CD1c-positive myeloid dendritic cell (primary cell): ENCODE data around the gene ZNF343.
A peak's percentile ranks its signal among the peaks of the same experiment; 100 is the strongest.

ENCODE experiments used
- DNase-seq: peaks from one replicate; pipeline ENCODE4 v3.0.0-alpha.2; 2016; ENCODE audit errors: extremely low spot score

ZNF343 gene

DNA sequence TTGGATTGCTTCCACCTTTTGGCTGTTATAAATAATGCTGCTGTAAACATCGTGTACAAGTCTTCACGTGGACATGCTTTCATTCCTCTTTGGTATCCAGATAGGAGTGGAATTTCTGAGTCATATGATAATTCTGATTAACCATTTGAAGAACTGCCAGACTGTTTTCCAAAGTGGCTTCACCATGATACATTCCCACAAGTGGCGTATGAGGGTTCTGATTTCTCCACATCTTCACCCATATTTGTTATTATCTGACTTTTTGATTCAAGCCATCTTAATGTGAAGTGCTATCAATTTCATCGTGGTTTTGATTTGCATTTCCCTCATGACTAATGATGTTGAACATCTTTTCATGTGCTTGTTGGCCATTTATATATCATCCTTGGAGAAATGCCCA is 35.2 kb downstream of the ZNF343 start:
- DNase-seq, result no peak

GRCh38 chr20:2470423-2471193 is 38.1 kb downstream of the ZNF343 start, which contains the start of gene SNRPB:
SNRPB (minus strand) TSS chr20:2470789; CDS start chr20:2470690, 99 bp downstream.
- DNase-seq, result peak; percentile 99

- DNase-seq, result peak; percentile 69
These were observed 38.7 kb downstream of the ZNF343 start for GRCh38 chr20:2469991-2470422.

DNA sequence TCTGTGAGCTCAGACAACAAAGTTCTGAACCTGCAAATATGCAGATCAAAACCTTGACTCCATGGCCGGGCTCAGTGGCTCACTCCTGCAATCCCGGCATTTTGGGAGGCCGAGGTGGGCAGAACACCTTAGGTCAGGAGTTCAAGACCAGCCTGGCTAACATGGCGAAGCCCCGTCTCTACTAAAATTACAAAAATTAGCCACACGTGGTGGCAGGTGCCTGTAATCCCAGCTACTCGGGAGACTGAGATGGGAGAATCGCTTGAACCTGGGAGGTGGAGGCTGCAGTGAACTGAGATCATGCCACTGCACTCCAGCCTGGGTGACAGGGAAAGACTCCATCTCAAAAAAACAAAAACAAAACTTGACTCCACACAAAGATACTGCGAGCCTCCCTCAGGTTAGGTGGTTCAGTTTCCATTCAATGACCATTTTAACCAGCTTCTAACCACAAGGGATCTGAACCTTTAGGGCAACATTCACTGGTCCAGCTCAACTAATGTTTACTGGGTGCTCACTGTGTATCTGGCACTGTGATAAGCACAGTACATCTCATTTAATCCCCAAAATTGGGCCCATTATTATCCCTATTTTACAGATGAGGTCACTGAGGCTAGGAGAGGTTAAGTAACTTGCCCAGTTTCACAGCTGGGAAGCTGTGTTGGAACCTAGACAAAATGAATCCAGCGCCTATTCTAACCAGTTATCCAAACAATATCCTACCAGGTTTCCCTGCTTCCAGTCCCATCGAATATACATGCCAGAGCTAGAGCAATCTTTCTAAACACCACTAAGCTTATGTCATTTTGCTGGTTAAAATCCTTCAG is 39.9 kb downstream of the ZNF343 start:
- no peak for DNase-seq

GRCh38 chr20:2467412-2467811 is 41.3 kb downstream of the ZNF343 start:
- DNase-seq, result no peak

- DNase-seq, result no peak
These were observed 43.6 kb downstream of the ZNF343 start for GRCh38 chr20:2465100-2465499.

DNA sequence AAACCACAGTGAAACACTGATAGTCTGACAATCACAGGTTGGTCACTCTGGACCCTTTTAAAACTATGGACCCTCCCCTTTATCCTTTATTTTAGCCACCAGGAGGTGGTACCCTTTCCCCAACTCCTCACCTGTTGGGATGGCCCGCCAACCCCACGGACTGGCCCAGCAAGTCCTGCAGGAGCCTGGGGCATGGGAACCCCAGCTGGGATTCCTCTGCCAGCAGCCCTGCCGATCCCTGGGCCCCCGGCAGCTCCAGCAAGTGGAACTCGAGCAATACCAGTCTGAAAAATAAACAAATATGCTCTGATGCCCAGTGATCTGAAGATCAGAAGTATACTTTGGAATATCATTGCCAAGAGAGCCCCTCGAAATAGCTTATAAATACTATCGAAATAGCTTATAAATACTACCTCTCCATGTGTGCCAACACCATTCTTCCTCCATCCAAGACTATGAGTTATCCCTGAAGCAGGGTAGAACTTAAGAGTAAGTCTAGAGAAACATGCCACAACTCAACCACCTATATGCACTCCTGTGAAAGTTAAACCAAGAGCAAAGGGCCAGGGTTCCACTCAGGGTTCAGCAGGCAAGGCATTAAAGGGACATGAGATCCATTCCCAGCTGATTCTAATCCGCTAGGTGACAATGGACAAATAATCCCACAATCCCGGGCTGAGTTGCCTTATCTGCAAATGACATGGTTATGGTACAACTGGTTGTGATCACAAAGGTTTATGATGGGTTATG is 44.9 kb downstream of the ZNF343 start:
- no peak for DNase-seq

- DNase-seq, result no peak
These were observed 46.2 kb downstream of the ZNF343 start for GRCh38 chr20:2462484-2462883.

DNA sequence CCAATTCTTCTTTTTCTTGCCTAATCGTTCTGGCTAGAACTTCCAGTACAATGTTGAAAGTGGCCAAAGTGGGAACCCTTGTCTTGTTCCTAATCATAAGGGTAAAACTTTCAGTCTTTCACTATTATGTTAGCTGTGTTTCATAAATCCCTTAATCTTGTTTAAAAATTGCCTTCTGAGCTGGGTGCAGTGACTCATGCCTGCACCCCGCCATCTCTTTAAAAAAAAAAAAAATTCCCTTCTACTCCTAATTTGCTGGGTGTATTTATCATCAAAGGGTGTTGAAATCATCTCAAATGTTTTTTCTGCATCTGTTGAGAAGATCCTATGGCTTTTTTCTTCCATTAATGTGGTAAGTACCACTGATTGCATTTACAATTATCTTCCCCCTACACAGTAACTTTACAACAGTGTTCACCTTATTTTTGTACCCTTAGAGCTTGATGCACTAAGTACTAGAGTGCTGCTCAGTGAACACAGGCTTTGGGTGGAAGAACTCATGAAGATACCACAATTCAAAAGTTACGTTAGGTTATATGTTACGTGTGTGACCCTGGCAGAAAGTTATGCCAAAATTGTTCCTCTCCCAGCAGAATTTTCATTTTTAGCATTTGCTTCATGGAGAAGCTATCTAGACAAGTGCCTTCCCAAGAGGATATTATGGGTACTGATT is 47.8 kb downstream of the ZNF343 start:
- no peak for DNase-seq

- DNase-seq, result no peak
These were observed 48.5 kb downstream of the ZNF343 start for GRCh38 chr20:2459981-2460751.

DNA sequence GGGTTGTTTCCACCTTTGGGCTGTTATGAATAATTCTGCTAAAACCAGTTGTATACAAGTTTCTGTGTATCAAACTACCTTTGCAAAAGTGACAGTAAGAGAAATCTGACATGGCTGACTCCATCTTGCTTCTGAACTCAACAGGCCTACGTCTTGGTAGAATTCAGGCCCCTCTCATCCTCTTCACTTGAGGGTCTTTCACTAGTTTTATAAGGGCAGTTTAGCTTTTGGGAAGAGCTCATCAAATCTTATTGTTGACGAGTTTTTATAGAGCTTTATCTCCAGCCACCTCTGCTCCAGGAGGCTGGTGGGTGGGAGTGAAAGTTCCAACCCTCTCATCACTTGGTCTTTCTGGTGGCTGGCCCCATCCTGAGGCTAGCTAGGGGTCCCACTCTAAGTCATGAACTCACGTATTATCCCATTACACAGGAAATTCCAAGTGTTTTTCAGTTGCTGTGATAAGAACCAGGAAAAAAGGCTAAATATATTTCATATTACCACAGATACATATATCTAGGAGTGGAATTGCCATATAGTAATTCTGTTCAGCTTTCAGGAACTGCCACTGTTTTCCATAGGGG is 49.7 kb downstream of the ZNF343 start:
- no peak for DNase-seq

DNA sequence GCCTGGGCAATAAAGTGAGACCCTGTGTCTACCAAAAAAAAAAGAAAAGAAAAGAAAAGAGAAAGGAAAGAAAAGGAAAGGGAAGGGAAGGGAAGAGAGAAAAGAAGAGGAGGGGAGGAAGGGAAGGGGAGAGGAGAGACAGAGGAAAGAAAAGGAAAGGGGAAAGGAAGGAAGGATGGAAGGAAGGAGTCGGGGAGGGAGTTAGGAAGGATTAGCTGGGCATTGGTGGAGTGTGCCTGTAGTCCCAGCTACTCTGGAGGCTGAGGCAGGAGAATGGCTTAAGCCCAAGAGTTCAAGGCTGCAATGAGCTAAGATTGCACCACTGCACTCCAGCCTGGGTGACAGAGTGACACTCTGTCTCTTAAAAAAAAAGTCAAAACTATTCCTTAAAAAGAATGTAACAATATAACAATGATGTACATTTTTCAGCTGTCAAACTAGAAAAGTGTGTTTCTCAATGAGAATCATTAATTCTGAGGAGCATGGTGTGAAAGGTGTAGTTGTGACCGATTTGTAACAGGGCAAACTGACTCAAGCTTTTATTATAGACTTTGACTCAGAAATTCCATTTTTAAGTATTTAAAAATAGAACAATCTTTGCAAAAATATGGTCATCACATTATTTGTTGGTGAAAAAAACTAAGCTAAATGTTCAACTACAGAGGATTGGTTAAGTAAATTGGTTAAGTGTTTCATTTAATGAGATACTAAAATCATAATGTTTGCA is 52.8 kb downstream of the ZNF343 start:
- DNase-seq, result no peak

DNA sequence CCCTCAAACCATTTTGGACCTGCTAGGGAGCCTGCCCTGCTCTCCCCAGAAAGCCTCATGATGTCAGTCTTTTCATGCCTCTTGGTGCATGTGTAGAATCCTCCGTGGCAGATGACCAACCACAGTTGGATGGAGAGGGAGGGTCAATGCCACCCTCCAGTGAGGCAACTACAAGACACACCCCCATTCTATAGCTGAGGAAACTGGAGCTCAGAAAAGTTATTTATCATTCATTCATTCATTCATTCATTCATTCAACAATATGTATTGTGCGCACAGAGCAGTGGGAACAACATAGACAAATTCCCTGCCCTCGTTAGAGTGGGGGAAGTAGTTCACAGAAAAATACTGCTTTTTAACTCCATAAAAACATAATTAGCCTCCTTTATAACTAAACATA is 54.9 kb downstream of the ZNF343 start:
- DNase-seq, result no peak

GRCh38 chr20:2451939-2452732 is 56.6 kb downstream of the ZNF343 start:
- peak; percentile 74 for DNase-seq

DNA sequence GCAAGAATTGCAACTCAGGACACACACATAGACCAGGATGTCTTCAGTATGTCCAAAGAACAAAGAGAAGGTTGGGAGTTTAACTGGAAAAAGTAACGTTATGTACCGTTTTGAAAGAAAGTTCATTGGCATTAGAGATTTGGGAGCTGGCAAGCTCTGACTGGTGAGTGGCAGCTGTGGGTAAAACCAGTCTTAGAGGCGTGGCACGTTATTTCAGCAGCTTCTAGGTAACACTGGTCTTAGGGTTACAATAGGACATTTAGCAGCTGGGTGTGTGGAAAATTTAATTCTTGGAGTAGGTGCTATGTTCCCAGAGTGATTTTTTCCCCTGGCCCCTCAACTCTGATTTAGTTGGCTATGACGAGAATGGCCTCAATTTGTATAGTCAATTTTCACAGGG is 57.3 kb downstream of the ZNF343 start:
- DNase-seq, result no peak

DNA sequence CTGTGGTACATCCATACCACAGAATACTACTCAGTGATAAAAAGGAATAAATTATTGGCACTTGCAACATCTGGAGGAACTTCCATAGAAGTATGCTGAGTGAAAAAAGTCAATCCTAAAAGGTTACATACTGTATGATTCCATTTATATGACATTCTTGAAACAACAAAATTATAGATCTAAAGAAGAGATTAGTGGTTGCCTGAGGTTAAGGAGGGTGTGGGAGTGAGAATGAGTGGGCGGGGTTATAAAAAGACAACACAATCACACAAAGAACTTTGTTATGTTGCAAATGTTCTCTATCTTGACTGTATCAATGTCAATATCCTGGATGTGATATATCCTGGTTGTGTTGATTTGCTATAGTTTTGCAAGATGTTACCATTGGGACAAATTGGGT is 59.3 kb downstream of the ZNF343 start:
- peak; percentile 10 for DNase-seq

- DNase-seq, result peak; percentile 85
These were observed 61.9 kb downstream of the ZNF343 start for GRCh38 chr20:2446845-2447244.
